Measurements from ENCODE around the gene NBPF3.
"Not testable (repeated sequence)": the region's sequence is repeated elsewhere in the genome, so short reads cannot be mapped to it uniquely, and the experiment has no call there.

Gene NBPF3

GRCh38 chr1:21439721-21440629 lies at the start of gene NBPF3:
Gene NBPF3, plus strand, starts transcription at chr1:21440137. Its CDS starts 4,950 bp downstream, at chr1:21445087.
- peak; percentile 70 for DNase-seq

- DNase-seq = no peak
Measured at GRCh38 chr1:21391497-21391896, 48.4 kb upstream of the NBPF3 start.

GRCh38 chr1:21392587-21393263 lies 47.2 kb upstream of the NBPF3 start:
- no peak for DNase-seq

GRCh38 chr1:21396516-21396915 lies 43.4 kb upstream of the NBPF3 start:
- no peak for DNase-seq

- DNase-seq = peak; percentile 5
Measured at GRCh38 chr1:21397813-21398188, 42.1 kb upstream of the NBPF3 start.

- DNase-seq = not testable (repeated sequence)
Measured at GRCh38 chr1:21401726-21402346, 38.1 kb upstream of the NBPF3 start.

- no peak for DNase-seq
Measured at GRCh38 chr1:21406659-21407058, 33.3 kb upstream of the NBPF3 start.

- not testable (repeated sequence) for DNase-seq
Measured at GRCh38 chr1:21409897-21410296, 30.0 kb upstream of the NBPF3 start.

GRCh38 chr1:21414015-21414414 lies 25.9 kb upstream of the NBPF3 start:
- no peak for DNase-seq

- not testable (repeated sequence) for DNase-seq
Measured at GRCh38 chr1:21420378-21420777, 19.6 kb upstream of the NBPF3 start.

- not testable (repeated sequence) for DNase-seq
Measured at GRCh38 chr1:21421307-21421706, 18.6 kb upstream of the NBPF3 start.

- DNase-seq = not testable (repeated sequence)
Measured at GRCh38 chr1:21427798-21428480, 12.0 kb upstream of the NBPF3 start.

GRCh38 chr1:21428481-21429073 lies 11.4 kb upstream of the NBPF3 start:
- DNase-seq = not testable (repeated sequence)

GRCh38 chr1:21429210-21429609 lies 10.7 kb upstream of the NBPF3 start:
- not testable (repeated sequence) for DNase-seq

GRCh38 chr1:21430875-21431274 lies 9.1 kb upstream of the NBPF3 start:
- DNase-seq = not testable (repeated sequence)

GRCh38 chr1:21434394-21434793 lies 5.5 kb upstream of the NBPF3 start:
- DNase-seq = no peak

- no peak for DNase-seq
Measured at GRCh38 chr1:21435646-21436487, 4.1 kb upstream of the NBPF3 start.

- no peak for DNase-seq
Measured at GRCh38 chr1:21436488-21437340, 3.2 kb upstream of the NBPF3 start.

GRCh38 chr1:21437341-21437640 lies 2.6 kb upstream of the NBPF3 start:
- DNase-seq = no peak

GRCh38 chr1:21438646-21439312 lies 1.2 kb upstream of the NBPF3 start:
- DNase-seq = not testable (repeated sequence)

All from activated CD4-positive, alpha-beta T cell treated with anti-CD3 and anti-CD28 coated beads, Interleukin-2, amount 50 U/mL, for 16 hours (primary cell).